GM04503 (cell line): ENCODE data around the gene MX2.

ENCODE experiments used
- DNase-seq: peaks from one replicate; pipeline ENCODE4 v3.0.0-alpha.2; 2012; ENCODE audit warnings: low read depth

Gene MX2

GRCh38 chr21:41364308-41364707, 2.5 kb downstream of the MX2 start:
- DNase-seq = no peak

- DNase-seq = no peak
These were observed 3.7 kb downstream of the MX2 start for GRCh38 chr21:41365377-41366107.

GRCh38 chr21:41366522-41367151, 4.8 kb downstream of the MX2 start:
- DNase-seq = no peak

GRCh38 chr21:41367301-41367944, 5.6 kb downstream of the MX2 start:
- no peak for DNase-seq

GRCh38 chr21:41367945-41368734, 6.3 kb downstream of the MX2 start:
- DNase-seq = no peak

DNA sequence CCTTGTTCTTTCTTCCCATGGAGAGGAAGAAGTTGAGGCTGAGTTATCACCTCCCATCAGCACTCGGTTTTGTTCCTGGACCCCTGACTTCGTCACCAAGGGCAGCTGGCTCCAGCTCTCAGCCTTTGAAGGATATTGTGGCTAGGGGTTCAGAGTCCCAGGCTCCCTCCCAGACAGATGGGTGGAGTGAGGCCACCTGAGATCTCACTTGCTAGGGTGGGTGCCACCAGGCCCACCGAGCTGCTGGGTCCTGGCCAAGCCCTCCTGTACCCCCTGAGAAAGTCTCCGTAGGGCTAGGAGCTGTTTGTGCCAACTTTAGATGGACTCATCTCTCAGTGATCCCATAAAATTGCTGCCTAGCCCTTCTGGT, 6.9 kb downstream of the MX2 start:
- DNase-seq = no peak

DNA sequence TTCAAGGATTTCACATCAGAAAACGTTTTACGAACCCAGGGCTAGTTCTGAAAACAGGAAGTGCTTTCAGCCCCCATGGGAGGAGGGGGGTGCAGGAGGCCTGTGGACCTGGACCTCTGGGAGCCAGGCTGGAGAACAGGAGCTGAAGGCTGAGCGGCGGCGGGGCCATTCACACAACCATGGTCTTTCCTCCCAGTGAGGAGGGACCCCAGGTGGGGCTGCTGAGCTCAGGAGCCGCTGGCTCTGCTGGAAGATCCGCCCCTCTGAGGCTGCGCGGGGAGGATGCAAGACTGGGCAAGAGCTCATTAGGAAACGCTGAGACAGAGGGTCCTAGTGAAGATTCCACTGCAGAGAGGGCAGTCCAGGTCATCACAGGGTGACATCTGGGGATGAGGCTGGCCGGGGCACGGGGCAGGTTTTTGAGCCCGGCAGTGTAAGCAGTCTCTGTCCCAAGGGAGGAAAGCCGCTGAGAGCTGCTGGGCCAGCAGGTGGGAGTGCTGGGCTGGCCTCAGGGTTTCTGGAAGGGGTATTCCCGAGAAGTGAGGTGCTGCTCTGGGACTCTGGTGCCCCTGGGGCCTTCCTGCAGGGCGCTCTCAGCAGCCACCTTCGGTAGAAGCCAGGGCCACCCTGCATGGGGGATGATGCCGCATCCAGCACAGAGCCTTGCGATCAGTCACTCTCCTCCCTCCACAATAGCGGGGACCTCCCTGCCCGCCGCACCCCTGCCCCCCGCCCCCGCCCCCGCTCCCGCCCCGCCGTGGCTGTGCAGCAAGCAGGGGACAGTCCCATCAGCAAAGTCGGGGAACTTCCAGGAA, 7.5 kb downstream of the MX2 start:
- DNase-seq = no peak

DNA sequence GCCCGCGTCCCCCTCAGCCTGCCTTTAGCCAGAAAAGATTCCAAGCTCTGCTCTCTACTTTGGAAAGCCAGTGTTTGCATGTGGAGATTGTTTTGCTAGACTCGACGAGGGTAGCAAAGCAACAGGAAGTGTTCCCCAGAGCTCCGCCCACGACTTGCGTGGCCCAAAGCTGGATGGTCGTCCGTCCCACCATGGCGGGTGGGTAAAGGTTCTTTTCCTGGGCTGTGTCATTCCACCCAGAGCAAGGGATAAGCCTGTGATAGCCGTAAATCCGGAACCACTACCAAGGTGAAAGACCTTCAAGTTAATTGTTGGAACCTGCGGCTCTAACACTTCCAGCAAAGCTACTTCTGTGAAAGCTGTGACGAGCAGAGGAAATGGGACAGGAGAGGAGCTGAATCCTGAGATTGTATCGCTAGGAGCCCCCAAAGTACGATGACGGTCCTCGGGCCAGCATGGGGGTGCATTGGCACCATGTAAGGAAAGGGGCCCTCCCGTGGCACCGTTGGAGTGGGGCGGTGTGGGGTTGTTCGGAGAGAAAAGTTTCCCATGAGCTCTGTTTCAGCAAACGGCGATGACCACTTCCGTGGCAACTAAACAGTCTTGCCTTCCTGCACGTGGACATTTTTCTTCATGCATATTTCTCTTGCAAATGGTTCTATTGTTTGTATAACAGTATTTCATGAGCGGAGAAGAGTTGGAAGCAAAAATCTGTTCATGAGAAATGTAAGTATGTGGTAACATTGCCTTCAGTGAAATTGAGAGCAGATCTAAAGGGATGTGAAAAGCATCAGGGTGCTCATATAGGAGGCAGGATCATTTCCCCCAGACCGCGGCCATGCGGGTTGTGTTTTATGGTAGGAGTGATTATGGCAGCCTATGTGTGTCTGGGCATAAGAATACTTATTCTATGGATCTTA, 8.4 kb downstream of the MX2 start:
- no peak for DNase-seq

GRCh38 chr21:41370840-41371684, 9.2 kb downstream of the MX2 start:
- DNase-seq = no peak

DNA sequence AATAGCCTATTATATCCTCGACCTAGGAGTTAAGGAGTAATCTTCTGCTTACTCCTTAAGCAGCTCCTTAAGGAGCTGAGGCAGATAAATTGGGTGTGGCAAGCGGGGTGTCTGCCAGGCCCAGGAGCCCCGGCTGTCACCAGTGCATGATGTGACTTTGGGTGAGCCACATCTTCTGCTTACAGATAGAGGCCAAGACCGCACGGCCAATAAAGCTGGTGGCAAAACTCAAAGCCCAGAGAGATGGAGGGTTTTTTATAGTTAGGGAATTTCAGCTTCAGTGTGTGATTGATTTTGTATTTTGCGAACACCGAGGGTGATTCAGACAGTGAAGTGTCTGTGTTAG, 9.8 kb downstream of the MX2 start:
- DNase-seq = no peak

- DNase-seq = no peak
These were observed 11.4 kb downstream of the MX2 start for GRCh38 chr21:41373253-41373652.

GRCh38 chr21:41373763-41374162, 11.9 kb downstream of the MX2 start:
- DNase-seq = no peak

DNA sequence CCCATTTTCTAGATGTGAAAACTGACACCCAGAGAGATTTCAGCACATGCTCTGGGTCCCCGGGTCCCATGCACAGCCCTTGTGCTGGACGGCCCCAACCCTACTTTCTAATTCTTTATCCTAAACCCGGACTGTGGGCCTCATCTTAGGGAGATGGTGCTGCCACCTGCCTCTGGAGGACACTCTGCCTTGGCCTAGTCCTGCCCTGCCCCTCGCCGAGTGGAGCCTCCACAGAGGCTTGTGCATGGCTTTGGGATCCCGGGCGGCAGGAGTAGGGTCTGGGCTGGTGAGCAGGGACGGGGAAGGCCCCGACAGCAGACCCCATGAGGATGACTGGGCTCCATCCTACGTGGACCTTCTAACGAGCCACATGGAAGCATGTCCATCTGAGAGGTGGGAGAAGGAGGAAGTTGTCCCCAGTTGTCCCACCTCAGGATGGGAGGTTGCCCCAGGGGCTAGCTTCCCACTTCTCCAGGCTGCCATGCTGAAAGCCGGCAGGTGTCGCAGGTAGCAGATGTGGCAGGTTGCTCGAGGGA, 12.4 kb downstream of the MX2 start:
- DNase-seq = no peak

DNA sequence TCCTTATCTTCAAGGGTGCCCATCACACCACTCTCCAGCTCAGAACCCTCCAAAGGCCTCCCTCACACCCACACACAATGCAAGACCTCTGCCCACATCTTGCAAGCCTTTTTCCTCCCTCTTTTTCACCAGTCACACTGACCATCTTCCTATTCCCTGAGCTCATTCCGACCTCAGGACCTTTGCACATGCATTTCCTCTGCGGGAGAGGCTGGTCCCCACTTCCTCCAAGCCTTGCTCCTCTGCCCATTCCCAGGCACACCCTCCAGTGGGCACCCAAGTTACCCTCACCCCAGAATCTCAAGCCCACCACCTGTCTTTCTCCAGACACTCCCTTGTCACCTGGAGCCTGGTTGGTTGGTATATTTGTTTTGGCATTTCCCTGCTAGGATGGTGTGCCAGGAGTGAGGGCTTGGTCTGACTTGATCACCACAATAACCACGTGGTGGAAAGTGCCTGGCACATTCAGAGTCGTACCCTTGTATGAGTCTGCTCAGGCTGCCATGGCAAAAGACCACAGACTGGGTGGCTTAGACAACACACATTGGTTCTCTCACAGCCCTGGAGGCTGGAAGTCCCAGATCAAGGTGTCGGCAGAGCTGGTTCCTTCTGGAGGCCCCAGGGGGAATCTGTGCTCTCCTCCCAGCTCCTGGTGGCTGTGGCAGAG, 13.2 kb downstream of the MX2 start:
- DNase-seq = no peak

DNA sequence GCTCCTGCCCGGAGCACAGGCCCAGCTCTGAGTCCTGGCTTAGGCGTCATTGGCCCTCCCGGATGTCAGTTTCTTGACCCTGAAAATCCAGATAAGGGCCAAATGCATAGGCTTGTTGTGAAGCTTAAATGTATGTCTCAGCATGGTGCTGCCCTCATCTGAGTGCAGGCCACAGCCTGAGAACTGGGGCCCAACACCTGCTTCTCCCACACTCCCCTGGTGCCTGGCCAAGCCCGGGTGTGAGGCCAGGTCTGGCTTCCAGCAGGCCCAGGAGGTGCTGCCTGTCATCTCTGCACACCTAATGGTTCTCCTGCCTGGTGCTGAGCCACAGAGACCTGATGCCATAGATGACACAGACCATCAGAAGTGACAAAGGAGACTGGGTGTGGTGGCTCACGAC, 14.0 kb downstream of the MX2 start:
- no peak for DNase-seq

DNA sequence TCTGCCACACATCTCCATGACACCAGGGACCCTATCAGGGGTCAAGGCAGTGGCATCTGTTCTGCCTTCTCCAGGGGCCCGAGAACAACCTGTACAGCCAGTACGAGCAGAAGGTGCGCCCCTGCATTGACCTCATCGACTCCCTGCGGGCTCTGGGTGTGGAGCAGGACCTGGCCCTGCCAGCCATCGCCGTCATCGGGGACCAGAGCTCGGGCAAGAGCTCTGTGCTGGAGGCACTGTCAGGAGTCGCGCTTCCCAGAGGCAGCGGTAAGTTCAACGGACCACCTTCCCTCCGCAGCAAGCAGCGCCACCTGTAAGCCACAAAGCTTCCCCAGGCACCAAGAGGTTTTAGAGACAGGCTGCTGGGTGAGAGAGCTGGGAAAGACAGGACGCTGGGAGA, 15.9 kb downstream of the MX2 start:
- DNase-seq = no peak

GRCh38 chr21:41378849-41379248, 17.0 kb downstream of the MX2 start:
- no peak for DNase-seq

DNA sequence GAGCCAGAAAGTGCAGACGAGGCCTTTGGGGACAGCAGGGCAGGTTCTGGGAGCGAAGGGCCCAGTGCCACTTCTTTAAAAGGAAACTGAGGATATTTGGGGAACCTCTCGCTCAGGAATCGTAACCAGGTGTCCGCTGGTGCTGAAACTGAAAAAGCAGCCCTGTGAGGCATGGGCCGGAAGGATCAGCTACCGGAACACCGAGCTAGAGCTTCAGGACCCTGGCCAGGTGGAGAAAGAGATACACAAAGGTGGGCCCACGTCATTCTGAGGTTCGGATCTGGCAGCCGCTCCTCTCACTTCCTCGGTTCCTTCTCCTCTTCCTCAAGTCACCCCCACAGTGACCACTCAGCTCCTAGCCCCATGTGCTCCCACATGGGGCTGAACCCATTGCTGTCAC, 18.1 kb downstream of the MX2 start:
- no peak for DNase-seq

GRCh38 chr21:41381731-41382130, 19.9 kb downstream of the MX2 start:
- no peak for DNase-seq
